C1 segment of cervical spinal cord (tissue), 14 donors: ENCODE data around the gene PPM1E.
"Not testable (repeated sequence)": the region's sequence is repeated elsewhere in the genome, so short reads cannot be mapped to it uniquely, and the experiment has no call there.

ENCODE experiments used
- DNase-seq, 14 donors: peaks; one replicate each; lab custom pipeline; 2025; lab: John Stamatoyannopoulos, UW

Gene PPM1E

GRCh38 chr17:58840820-58841612 lies 85.4 kb downstream of the PPM1E start:
- no peak for DNase-seq

- not testable (repeated sequence) for DNase-seq
These were observed 90.8 kb downstream of the PPM1E start for GRCh38 chr17:58846413-58846812.

- DNase-seq = not testable (repeated sequence)
These were observed 94.5 kb downstream of the PPM1E start for GRCh38 chr17:58850106-58850505.

- no peak for DNase-seq
These were observed 109.6 kb downstream of the PPM1E start for GRCh38 chr17:58865301-58865700.

- no peak for DNase-seq
These were observed 115.1 kb downstream of the PPM1E start for GRCh38 chr17:58870747-58871146.

- DNase-seq = no peak
These were observed 118.3 kb downstream of the PPM1E start for GRCh38 chr17:58873926-58874325.

- no peak for DNase-seq
These were observed 119.6 kb downstream of the PPM1E start for GRCh38 chr17:58875261-58875660.

GRCh38 chr17:58884161-58884560 lies 128.5 kb downstream of the PPM1E start:
- DNase-seq = no peak

GRCh38 chr17:58886514-58886913 lies 130.9 kb downstream of the PPM1E start:
- DNase-seq = no peak

GRCh38 chr17:58889928-58890327 lies 134.3 kb downstream of the PPM1E start:
- DNase-seq = no peak

- DNase-seq = no peak
These were observed 143.5 kb downstream of the PPM1E start for GRCh38 chr17:58899191-58899590.

GRCh38 chr17:58902322-58902721 lies 146.7 kb downstream of the PPM1E start:
- no peak for DNase-seq

GRCh38 chr17:58911741-58912343 lies 156.2 kb downstream of the PPM1E start:
- DNase-seq = no peak

- DNase-seq = no peak
These were observed 157.9 kb downstream of the PPM1E start for GRCh38 chr17:58913552-58913951.

GRCh38 chr17:58913971-58914769 lies 158.5 kb downstream of the PPM1E start:
- no peak for DNase-seq

GRCh38 chr17:58917228-58917627 lies 161.6 kb downstream of the PPM1E start:
- no peak for DNase-seq

- no peak for DNase-seq
These were observed 162.4 kb downstream of the PPM1E start for GRCh38 chr17:58918072-58918471.

- no peak for DNase-seq
These were observed 163.2 kb downstream of the PPM1E start for GRCh38 chr17:58918884-58919283.

GRCh38 chr17:58920773-58921172 lies 165.1 kb downstream of the PPM1E start:
- DNase-seq = no peak

GRCh38 chr17:58932956-58933355 lies 177.3 kb downstream of the PPM1E start:
- no peak for DNase-seq

GRCh38 chr17:58936295-58936694 lies 180.6 kb downstream of the PPM1E start:
- no peak for DNase-seq

- no peak for DNase-seq
These were observed 188.5 kb downstream of the PPM1E start for GRCh38 chr17:58944166-58944565.
